SK-N-SH treated with all-trans-retinoic acid at 6 μM for 48 hours (cell line): ENCODE data around the gene FCSK.

Source experiments
- ATAC-seq: fragments of 200-7000 bp; cut with Tn5 transposase; 3 replicates; pipeline ENCODE4 v1.9.1; 2020; ENCODE audit warnings: mild to moderate bottlenecking, moderate library complexity
- ARNTL ChIP-seq: fragments of 450-650 bp; formaldehyde crosslinking; IDR thresholded peaks from 2 replicates; pipeline ENCODE4 v1.5.0; 2020; ENCODE audit warnings: low read depth, mild to moderate bottlenecking, moderate library complexity, borderline replicate concordance
- BACH2 ChIP-seq: fragments of 250-450 bp; sonication (Bioruptor Pico); IDR thresholded peaks from 2 replicates; pipeline ENCODE4 v1.9.0; 2021; ENCODE audit warnings: mild to moderate bottlenecking, borderline replicate concordance
- CSDC2 ChIP-seq: fragments of 250-450 bp; sonication (Bioruptor Pico); IDR thresholded peaks from 2 replicates; pipeline ENCODE4 v1.5.0; 2020; ENCODE audit warnings: mild to moderate bottlenecking, moderate library complexity
- ESRRG ChIP-seq: fragments of 250-450 bp; sonication (Bioruptor Pico); IDR thresholded peaks from 2 replicates; pipeline ENCODE4 v1.6.1; 2021; ENCODE audit warnings: mild to moderate bottlenecking
- GLIS3 ChIP-seq: fragments of 250-450 bp; sonication (Bioruptor Pico); IDR thresholded peaks from 2 replicates; pipeline ENCODE4 v1.5.0; 2020; ENCODE audit warnings: mild to moderate bottlenecking, moderate library complexity
- ISL1 ChIP-seq: fragments of 250-450 bp; sonication (Bioruptor Pico); IDR thresholded peaks from 2 replicates; pipeline ENCODE4 v2.1.2; 2022; ENCODE audit warnings: mild to moderate bottlenecking, moderate library complexity
- OSR1 ChIP-seq: fragments of 250-450 bp; sonication (Bioruptor Pico); IDR thresholded peaks from 2 replicates; pipeline ENCODE4 v1.8.0; 2022; ENCODE audit warnings: moderate library complexity, mild to moderate bottlenecking, inconsistent platforms
- POU6F1 ChIP-seq: fragments of 250-450 bp; sonication (Bioruptor Pico); IDR thresholded peaks from 2 replicates; pipeline ENCODE4 v1.8.0; 2021; ENCODE audit warnings: low read depth, mild to moderate bottlenecking, moderate library complexity, borderline replicate concordance
- PPARA ChIP-seq: fragments of 250-450 bp; sonication (Bioruptor Pico); IDR thresholded peaks from 2 replicates; pipeline ENCODE4 v1.5.0; 2020; ENCODE audit warnings: mild to moderate bottlenecking, borderline replicate concordance
- RARB ChIP-seq: fragments of 250-450 bp; sonication (Bioruptor Pico); IDR thresholded peaks from 2 replicates; pipeline ENCODE4 v1.8.0; 2021; ENCODE audit warnings: mild to moderate bottlenecking, moderate library complexity
- SNAI2 ChIP-seq: fragments of 250-450 bp; sonication (Bioruptor Pico); IDR thresholded peaks from 2 replicates; pipeline ENCODE4 v1.5.0; 2020; ENCODE audit warnings: mild to moderate bottlenecking, moderate library complexity
- TCF4 ChIP-seq: fragments of 250-450 bp; sonication (Bioruptor Pico); IDR thresholded peaks from 2 replicates; pipeline ENCODE4 v1.8.0; 2021; ENCODE audit warnings: mild to moderate bottlenecking, moderate library complexity, borderline replicate concordance
- TOX ChIP-seq: fragments of 250-450 bp; sonication (Bioruptor Pico); IDR thresholded peaks from 2 replicates; pipeline ENCODE4 v1.8.0; 2021; ENCODE audit warnings: mild to moderate bottlenecking, moderate library complexity, borderline replicate concordance
- ZC3H10 ChIP-seq: fragments of 250-450 bp; sonication (Bioruptor Pico); IDR thresholded peaks from 2 replicates; pipeline ENCODE4 v1.5.1; 2021; ENCODE audit warnings: mild to moderate bottlenecking, moderate library complexity
- ZFP3 ChIP-seq: fragments of 250-450 bp; sonication (Bioruptor Pico); IDR thresholded peaks from 2 replicates; pipeline ENCODE4 v1.5.0; 2020; ENCODE audit warnings: mild to moderate bottlenecking, moderate library complexity
- ZNF565 ChIP-seq: fragments of 450-650 bp; formaldehyde crosslinking; conservative IDR thresholded peaks from 2 replicates; pipeline ENCODE4 v1.5.0; 2020; ENCODE audit warnings: low read depth, mild to moderate bottlenecking, moderate library complexity
- ZNF70 ChIP-seq: fragments of 450-650 bp; formaldehyde crosslinking; IDR thresholded peaks from 2 replicates; pipeline ENCODE4 v1.5.0; 2020; ENCODE audit warnings: mild to moderate bottlenecking, moderate library complexity
- ZNF8 ChIP-seq: fragments of 450-650 bp; formaldehyde crosslinking; IDR thresholded peaks from 2 replicates; pipeline ENCODE4 v1.5.0; 2020; ENCODE audit warnings: mild to moderate bottlenecking, moderate library complexity
- TF ChIP-seq, protein P1 (sequence below): fragments of 250-450 bp; sonication (Bioruptor Pico); IDR thresholded peaks from 2 replicates; pipeline ENCODE4 v1.8.0; 2020; ENCODE audit warnings: mild to moderate bottlenecking, moderate library complexity, borderline replicate concordance
- TF ChIP-seq, protein P2 (sequence below): fragments of 250-450 bp; sonication (Bioruptor Pico); IDR thresholded peaks from 2 replicates; pipeline ENCODE4 v1.5.1; 2021; ENCODE audit warnings: mild to moderate bottlenecking, moderate library complexity
- TF ChIP-seq, protein P3 (sequence below): fragments of 250-450 bp; sonication (Bioruptor Pico); IDR thresholded peaks from 2 replicates; pipeline ENCODE4 v1.5.1; 2020; ENCODE audit warnings: low read depth, mild to moderate bottlenecking, moderate library complexity
- TF ChIP-seq, protein P4 (sequence below): fragments of 250-450 bp; sonication (Bioruptor Pico); IDR thresholded peaks from 2 replicates; pipeline ENCODE4 v1.5.0; 2020; ENCODE audit warnings: mild to moderate bottlenecking, moderate library complexity

The FCSK gene

GRCh38 chr16:70421473-70422311 lies 32.7 kb upstream of the FCSK start:
- ATAC-seq: no peak
- no peak for TF ChIP-seq SNAI2 (CRISPR knock-in tag)
- no peak for TF ChIP-seq ZFP3
- no peak for TF ChIP-seq GLIS3 (CRISPR knock-in tag)
- TF ChIP-seq TCF4 (CRISPR knock-in tag): no peak
- TF ChIP-seq ISL1 (CRISPR knock-in tag): no peak
- TF ChIP-seq ZNF8: no peak
- no peak for TF ChIP-seq PPARA (CRISPR knock-in tag)

- TF ChIP-seq TOX (CRISPR knock-in tag) (no peak), PPARA (CRISPR knock-in tag) (no peak), CSDC2 (CRISPR knock-in tag) (no peak), ZNF8 (no peak), TCF4 (CRISPR knock-in tag) (no peak), ESRRG (CRISPR knock-in tag) (no peak)
- TF ChIP-seq, protein P1, sequence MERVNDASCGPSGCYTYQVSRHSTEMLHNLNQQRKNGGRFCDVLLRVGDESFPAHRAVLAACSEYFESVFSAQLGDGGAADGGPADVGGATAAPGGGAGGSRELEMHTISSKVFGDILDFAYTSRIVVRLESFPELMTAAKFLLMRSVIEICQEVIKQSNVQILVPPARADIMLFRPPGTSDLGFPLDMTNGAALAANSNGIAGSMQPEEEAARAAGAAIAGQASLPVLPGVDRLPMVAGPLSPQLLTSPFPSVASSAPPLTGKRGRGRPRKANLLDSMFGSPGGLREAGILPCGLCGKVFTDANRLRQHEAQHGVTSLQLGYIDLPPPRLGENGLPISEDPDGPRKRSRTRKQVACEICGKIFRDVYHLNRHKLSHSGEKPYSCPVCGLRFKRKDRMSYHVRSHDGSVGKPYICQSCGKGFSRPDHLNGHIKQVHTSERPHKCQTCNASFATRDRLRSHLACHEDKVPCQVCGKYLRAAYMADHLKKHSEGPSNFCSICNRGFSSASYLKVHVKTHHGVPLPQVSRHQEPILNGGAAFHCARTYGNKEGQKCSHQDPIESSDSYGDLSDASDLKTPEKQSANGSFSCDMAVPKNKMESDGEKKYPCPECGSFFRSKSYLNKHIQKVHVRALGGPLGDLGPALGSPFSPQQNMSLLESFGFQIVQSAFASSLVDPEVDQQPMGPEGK (CRISPR knock-in tag): no peak
- no peak for ATAC-seq
These were observed 31.9 kb upstream of the FCSK start for GRCh38 chr16:70422543-70422942.

DNA sequence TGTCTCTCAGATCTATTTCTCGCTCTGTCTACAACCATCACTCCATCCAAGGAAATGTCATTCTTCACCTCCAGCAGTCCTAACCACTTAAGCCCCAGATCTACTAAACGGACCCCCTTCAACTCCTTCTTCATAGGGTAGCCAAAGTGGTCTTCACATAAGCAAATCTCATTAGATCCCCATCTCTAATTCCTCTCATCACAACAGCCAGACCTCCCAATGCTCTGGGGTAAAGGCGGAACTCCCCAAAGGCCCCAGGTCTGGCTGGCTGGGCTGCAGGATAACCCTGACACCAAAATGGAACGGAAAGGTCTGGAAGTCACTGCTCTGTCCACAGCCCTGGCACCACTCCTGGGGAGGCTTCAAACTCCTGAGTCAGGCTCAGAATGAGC lies 26.6 kb upstream of the FCSK start:
- TF ChIP-seq ZC3H10 (CRISPR knock-in tag) (0 out of 2 replicates have a peak, but pooled peaks have one; percentile 35), ESRRG (CRISPR knock-in tag) (no peak), RARB (CRISPR knock-in tag) (no peak)
- no peak for ATAC-seq

DNA sequence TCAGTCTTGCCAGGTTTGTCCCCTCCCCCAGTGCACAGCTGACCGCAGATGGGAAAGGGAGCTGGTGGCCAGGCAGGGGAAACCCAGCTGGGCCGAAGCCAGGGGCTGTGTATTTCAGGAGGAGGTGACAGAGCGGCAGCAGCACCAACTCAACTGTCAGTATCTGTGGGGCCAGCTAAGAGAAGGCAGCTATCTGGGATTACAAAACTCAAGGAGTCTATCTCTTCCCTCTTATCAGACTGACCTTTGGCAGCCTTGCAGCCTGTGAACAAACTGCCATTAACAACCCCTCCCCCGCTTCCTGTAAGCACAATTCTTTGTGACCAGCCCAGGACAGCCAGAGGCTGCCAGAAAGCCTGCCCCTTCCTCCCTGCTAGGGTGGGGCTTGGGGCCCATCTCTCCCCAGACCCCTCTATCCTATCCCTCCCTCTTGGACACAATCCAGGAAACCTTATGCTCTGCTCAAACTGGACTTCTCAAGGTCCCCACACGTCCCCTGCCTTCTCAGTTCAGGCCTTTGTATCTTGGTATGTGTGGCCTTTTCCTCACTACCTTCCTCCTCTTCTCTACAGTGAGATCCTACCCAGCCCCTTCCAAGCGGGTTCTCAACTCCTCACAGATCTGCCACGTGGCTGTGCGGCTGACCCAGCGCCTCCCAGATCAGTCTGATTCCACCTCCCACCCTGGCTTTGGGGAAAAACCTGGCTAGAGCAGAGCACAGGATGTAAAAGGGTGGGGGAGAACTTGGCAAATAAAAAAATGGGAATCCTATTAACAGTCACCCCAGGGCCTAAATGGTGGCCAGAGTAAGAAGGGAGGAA lies 26.0 kb upstream of the FCSK start:
- ATAC-seq: peak; percentile 77
- TF ChIP-seq, protein P2, sequence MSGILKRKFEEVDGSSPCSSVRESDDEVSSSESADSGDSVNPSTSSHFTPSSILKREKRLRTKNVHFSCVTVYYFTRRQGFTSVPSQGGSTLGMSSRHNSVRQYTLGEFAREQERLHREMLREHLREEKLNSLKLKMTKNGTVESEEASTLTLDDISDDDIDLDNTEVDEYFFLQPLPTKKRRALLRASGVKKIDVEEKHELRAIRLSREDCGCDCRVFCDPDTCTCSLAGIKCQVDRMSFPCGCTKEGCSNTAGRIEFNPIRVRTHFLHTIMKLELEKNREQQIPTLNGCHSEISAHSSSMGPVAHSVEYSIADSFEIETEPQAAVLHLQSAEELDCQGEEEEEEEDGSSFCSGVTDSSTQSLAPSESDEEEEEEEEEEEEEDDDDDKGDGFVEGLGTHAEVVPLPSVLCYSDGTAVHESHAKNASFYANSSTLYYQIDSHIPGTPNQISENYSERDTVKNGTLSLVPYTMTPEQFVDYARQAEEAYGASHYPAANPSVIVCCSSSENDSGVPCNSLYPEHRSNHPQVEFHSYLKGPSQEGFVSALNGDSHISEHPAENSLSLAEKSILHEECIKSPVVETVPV: no peak
- TF ChIP-seq ESRRG (CRISPR knock-in tag) (no peak), ZC3H10 (CRISPR knock-in tag) (no peak), PPARA (CRISPR knock-in tag) (no peak), GLIS3 (CRISPR knock-in tag) (no peak), OSR1 (CRISPR knock-in tag) (no peak), ZNF70 (CRISPR knock-in tag) (no peak), BACH2 (CRISPR knock-in tag) (no peak), TOX (CRISPR knock-in tag) (no peak), ZNF565 (no peak), ARNTL (no peak), CSDC2 (CRISPR knock-in tag) (no peak), POU6F1 (no peak), ISL1 (CRISPR knock-in tag) (peak; percentile 41), TCF4 (CRISPR knock-in tag) (peak; percentile 68; the same call in 1 of the 2 replicates), RARB (CRISPR knock-in tag) (no peak), ZFP3 (peak; percentile 58; the same call in 1 of the 2 replicates)
- TF ChIP-seq, protein P1 (CRISPR knock-in tag): peak; percentile 85; the same call in 1 of the 2 replicates
- TF ChIP-seq, protein P3, sequence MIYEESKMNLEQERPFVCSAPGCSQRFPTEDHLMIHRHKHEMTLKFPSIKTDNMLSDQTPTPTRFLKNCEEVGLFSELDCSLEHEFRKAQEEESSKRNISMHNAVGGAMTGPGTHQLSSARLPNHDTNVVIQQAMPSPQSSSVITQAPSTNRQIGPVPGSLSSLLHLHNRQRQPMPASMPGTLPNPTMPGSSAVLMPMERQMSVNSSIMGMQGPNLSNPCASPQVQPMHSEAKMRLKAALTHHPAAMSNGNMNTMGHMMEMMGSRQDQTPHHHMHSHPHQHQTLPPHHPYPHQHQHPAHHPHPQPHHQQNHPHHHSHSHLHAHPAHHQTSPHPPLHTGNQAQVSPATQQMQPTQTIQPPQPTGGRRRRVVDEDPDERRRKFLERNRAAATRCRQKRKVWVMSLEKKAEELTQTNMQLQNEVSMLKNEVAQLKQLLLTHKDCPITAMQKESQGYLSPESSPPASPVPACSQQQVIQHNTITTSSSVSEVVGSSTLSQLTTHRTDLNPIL (CRISPR knock-in tag): no peak
- TF ChIP-seq, protein P4, sequence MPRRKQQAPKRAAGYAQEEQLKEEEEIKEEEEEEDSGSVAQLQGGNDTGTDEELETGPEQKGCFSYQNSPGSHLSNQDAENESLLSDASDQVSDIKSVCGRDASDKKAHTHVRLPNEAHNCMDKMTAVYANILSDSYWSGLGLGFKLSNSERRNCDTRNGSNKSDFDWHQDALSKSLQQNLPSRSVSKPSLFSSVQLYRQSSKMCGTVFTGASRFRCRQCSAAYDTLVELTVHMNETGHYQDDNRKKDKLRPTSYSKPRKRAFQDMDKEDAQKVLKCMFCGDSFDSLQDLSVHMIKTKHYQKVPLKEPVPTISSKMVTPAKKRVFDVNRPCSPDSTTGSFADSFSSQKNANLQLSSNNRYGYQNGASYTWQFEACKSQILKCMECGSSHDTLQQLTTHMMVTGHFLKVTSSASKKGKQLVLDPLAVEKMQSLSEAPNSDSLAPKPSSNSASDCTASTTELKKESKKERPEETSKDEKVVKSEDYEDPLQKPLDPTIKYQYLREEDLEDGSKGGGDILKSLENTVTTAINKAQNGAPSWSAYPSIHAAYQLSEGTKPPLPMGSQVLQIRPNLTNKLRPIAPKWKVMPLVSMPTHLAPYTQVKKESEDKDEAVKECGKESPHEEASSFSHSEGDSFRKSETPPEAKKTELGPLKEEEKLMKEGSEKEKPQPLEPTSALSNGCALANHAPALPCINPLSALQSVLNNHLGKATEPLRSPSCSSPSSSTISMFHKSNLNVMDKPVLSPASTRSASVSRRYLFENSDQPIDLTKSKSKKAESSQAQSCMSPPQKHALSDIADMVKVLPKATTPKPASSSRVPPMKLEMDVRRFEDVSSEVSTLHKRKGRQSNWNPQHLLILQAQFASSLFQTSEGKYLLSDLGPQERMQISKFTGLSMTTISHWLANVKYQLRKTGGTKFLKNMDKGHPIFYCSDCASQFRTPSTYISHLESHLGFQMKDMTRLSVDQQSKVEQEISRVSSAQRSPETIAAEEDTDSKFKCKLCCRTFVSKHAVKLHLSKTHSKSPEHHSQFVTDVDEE: 0 out of 2 replicates have a peak, but pooled peaks have one; percentile 47
